Stimulated activated CD4-positive, alpha-beta T cell treated with anti-CD3 and anti-CD28 coated beads, Interleukin-4, amount 100 ng/mL, for 4 hours (primary cell): ENCODE measurements around the gene DPYD.

Source experiments
- DNase-seq, 2 experiments: peaks; one replicate each; pipeline ENCODE4 v3.0.0-alpha.2; 2020

DPYD gene

GRCh38 chr1:97417661-97418060, 503.2 kb downstream of the DPYD start:
- DNase-seq = no peak

- no peak for DNase-seq
These were observed 506.0 kb downstream of the DPYD start for GRCh38 chr1:97414682-97415312.

- no peak for DNase-seq
These were observed 508.1 kb downstream of the DPYD start for GRCh38 chr1:97412737-97413136.

- no peak for DNase-seq
These were observed 508.7 kb downstream of the DPYD start for GRCh38 chr1:97412166-97412565.

GRCh38 chr1:97396463-97396862, 524.4 kb downstream of the DPYD start:
- DNase-seq = no peak

GRCh38 chr1:97392701-97393100, 528.1 kb downstream of the DPYD start:
- no peak for DNase-seq

GRCh38 chr1:97385536-97386277, 535.1 kb downstream of the DPYD start:
- no peak for DNase-seq

- no peak for DNase-seq
These were observed 536.4 kb downstream of the DPYD start for GRCh38 chr1:97384294-97384968.

GRCh38 chr1:97383797-97384196, 537.0 kb downstream of the DPYD start:
- DNase-seq = no peak

GRCh38 chr1:97382206-97382605, 538.6 kb downstream of the DPYD start:
- no peak for DNase-seq

GRCh38 chr1:97379387-97380075, 541.3 kb downstream of the DPYD start:
- DNase-seq = no peak

GRCh38 chr1:97378596-97378995, 542.2 kb downstream of the DPYD start:
- no peak for DNase-seq

- no peak for DNase-seq
These were observed 543.3 kb downstream of the DPYD start for GRCh38 chr1:97377432-97378034.

GRCh38 chr1:97373000-97373399, 547.8 kb downstream of the DPYD start:
- DNase-seq = no peak

- no peak for DNase-seq
These were observed 548.3 kb downstream of the DPYD start for GRCh38 chr1:97372531-97372930.

GRCh38 chr1:97368296-97368695, 552.5 kb downstream of the DPYD start:
- DNase-seq = no peak

- no peak for DNase-seq
These were observed 553.9 kb downstream of the DPYD start for GRCh38 chr1:97366984-97367383.

- no peak for DNase-seq
These were observed 555.8 kb downstream of the DPYD start for GRCh38 chr1:97365026-97365425.

GRCh38 chr1:97364086-97364485, 556.7 kb downstream of the DPYD start:
- DNase-seq = no peak

- DNase-seq = no peak
These were observed 564.5 kb downstream of the DPYD start for GRCh38 chr1:97356309-97356708.

GRCh38 chr1:97352936-97353382, 567.9 kb downstream of the DPYD start:
- no peak for DNase-seq

- no peak for DNase-seq
These were observed 569.0 kb downstream of the DPYD start for GRCh38 chr1:97351846-97352245.

GRCh38 chr1:97350662-97351061, 570.2 kb downstream of the DPYD start:
- DNase-seq = no peak
